GM18907 (cell line): ENCODE results near the gene INSR.
"Not testable (repeated sequence)": the region's sequence is repeated elsewhere in the genome, so short reads cannot be mapped to it uniquely, and the experiment has no call there.

Experiments used
- ATAC-seq: cut with Tn5 transposase; IDR thresholded peaks from one replicate; pipeline ENCODE4 v1.9.1; 2021; ENCODE audit warnings: mild to moderate bottlenecking, moderate library complexity; ENCODE audit not compliant: unreplicated experiment

The INSR gene

GRCh38 chr19:7224995-7225394, 69.2 kb downstream of the INSR start:
- no peak for ATAC-seq

GRCh38 chr19:7224209-7224686, 70.0 kb downstream of the INSR start:
- ATAC-seq, result no peak

- no peak for ATAC-seq
These were observed 70.8 kb downstream of the INSR start for GRCh38 chr19:7223429-7223828.

- ATAC-seq, result no peak
These were observed 75.2 kb downstream of the INSR start for GRCh38 chr19:7219056-7219455.

GRCh38 chr19:7217861-7218260, 76.4 kb downstream of the INSR start:
- ATAC-seq, result no peak

GRCh38 chr19:7216373-7216902, 77.8 kb downstream of the INSR start:
- no peak for ATAC-seq

GRCh38 chr19:7215176-7215575, 79.0 kb downstream of the INSR start:
- no peak for ATAC-seq

GRCh38 chr19:7214324-7215089, 79.7 kb downstream of the INSR start:
- no peak for ATAC-seq

GRCh38 chr19:7213628-7214323, 80.4 kb downstream of the INSR start:
- ATAC-seq, result no peak

- no peak for ATAC-seq
These were observed 82.8 kb downstream of the INSR start for GRCh38 chr19:7211191-7211951.

GRCh38 chr19:7210359-7210758, 83.9 kb downstream of the INSR start:
- no peak for ATAC-seq

- not testable (repeated sequence) for ATAC-seq
These were observed 84.5 kb downstream of the INSR start for GRCh38 chr19:7209597-7210325.

GRCh38 chr19:7209036-7209435, 85.2 kb downstream of the INSR start:
- ATAC-seq, result not testable (repeated sequence)

- ATAC-seq, result no peak
These were observed 90.9 kb downstream of the INSR start for GRCh38 chr19:7203332-7203731.

- no peak for ATAC-seq
These were observed 91.3 kb downstream of the INSR start for GRCh38 chr19:7202888-7203287.

- no peak for ATAC-seq
These were observed 93.5 kb downstream of the INSR start for GRCh38 chr19:7200736-7201135.

GRCh38 chr19:7199613-7200533, 94.3 kb downstream of the INSR start:
- no peak for ATAC-seq

- ATAC-seq, result peak; percentile 79
These were observed 96.2 kb downstream of the INSR start for GRCh38 chr19:7197760-7198696.
